HG02840 (cell line): ENCODE data around the gene TNFRSF11A.

Experiments used
- ATAC-seq: cut with Tn5 transposase; IDR thresholded peaks from one replicate; pipeline ENCODE4 v1.9.1; 2021; ENCODE audit warnings: mild to moderate bottlenecking, moderate library complexity, moderate number of reproducible peaks; ENCODE audit not compliant: unreplicated experiment, low FRiP score

Gene TNFRSF11A

GRCh38 chr18:62324181-62324828 lies 805 bp upstream of the TNFRSF11A start:
- ATAC-seq: no peak

DNA sequence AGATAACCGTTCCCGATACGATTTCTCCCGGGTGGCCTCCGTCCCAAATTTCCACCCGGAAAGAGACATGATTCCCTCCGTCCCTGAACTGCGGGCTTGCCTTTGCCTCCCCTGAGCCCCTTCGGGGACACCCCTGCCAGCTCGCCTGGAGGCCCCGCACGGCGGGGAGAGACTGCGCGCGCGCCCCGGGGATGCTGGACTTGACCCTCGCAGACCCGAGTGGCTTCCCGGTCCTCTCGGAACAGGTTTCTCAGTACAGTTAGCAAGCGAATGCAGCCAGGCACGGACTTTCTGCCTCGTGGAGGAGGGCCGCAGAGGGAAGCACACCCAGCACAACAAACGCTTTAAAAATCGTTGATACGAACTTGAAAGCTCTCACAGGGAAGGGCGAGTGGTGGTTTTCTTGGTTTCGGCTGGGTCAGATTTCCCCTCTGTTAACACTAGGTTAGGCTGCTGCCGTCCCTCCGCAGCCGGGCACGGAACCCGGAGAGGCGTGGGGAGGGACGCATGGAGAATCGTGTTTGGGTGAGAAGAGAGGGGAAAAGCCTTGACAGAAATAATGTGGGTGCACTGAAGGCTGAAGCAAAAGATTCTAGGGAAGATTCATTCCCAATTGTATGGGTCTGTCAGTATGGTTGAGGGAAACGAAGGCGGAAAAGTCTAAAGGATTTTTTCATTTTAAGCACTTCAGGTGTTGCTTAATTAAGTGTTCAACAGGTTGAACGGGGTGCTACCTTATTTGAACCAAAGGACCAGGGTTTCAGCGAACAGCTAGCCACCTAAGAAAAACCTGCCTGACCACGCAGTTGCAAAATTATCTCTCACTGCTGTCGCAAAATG lies 916 bp downstream of the TNFRSF11A start:
- no peak for ATAC-seq

DNA sequence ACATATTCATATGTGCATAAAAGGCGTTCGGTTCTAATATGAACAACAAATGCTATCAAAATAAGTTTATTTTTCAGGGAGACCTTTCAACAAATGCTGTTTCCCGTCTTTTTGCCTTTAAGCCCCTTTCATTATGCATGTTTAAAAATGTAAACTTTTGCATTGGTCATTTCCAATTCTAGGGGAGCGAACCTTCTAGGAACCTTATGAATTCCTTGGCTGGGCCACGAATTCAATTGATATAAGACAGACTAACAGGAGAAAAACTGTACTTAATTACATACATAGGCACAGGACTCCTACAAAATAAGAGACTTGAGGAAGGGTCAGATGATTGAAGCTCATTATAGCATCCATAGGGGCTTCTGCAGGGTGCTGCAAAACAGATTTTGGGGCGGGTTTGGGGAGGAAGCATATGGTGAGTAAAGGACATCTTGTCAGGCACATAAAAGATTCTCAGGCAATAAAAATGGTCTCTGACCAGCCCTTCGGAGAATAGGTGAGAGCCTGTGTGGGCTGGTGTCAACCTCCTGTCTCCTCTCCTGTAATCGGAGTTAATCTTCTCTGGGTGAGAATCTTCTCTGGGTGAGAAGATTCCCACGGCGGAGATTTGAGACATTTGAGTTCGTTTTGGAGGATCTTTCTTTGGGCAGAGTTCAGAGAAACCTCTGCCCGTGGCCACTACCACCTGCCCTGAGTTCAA lies 1.7 kb downstream of the TNFRSF11A start:
- no peak for ATAC-seq

GRCh38 chr18:62327977-62328376 lies 2.9 kb downstream of the TNFRSF11A start:
- ATAC-seq: no peak

- no peak for ATAC-seq
Measured at GRCh38 chr18:62328586-62329525, 3.7 kb downstream of the TNFRSF11A start.

DNA sequence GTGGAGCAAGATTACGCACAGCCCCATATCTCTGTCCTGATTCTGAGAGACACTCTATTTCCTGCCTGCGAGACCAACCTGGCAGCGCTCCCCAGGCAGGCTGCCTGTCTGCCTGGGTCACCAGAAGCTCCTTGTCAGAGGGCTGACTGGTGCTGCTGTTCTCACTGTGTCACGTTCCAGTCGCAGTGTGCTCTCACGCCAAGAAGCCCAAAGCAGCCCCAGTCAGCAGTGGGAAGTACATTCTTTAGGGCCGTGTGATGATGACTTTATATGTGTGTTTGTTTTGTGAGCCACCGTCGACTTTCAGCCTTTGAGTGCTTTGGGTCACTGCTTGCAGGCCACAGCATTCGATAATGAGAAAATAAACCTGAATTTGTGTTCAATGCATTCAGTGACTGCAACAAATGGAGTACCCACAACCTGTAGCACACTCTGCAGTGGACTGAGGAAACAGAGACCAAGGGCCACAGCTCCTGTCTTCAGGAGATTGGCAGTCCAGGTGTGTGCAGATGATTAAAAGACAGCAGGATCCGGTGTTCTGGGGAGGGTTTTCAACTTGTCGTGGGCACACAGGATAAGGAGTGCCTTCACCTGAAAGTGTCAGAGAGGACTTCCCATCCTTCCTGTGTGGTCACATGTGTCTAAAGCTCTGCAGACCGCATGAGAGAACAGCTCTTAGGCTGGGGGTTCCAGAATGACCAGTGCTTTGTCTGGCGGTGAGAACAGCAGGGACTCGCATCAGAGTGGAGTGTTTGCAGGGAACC lies 4.8 kb downstream of the TNFRSF11A start:
- ATAC-seq: no peak

DNA sequence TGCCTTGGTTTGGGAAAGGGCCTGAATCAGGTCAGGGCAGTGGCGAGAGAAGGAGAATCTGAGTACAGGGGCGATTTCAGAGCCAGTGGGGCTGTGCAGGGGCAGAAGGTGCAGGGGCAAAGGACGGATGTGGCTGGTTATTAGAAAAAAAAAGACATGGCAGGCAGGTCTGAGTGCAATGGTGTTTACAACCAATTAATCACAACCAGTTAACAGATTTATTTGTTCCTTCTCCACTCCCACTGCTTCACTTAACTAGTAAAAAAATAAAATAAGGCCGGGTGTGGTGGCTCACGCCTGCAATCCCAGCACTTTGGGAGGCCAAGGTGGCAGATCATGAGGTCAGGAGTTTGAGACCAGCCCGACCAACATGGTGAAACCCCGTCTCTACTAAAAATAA lies 5.5 kb downstream of the TNFRSF11A start:
- no peak for ATAC-seq

DNA sequence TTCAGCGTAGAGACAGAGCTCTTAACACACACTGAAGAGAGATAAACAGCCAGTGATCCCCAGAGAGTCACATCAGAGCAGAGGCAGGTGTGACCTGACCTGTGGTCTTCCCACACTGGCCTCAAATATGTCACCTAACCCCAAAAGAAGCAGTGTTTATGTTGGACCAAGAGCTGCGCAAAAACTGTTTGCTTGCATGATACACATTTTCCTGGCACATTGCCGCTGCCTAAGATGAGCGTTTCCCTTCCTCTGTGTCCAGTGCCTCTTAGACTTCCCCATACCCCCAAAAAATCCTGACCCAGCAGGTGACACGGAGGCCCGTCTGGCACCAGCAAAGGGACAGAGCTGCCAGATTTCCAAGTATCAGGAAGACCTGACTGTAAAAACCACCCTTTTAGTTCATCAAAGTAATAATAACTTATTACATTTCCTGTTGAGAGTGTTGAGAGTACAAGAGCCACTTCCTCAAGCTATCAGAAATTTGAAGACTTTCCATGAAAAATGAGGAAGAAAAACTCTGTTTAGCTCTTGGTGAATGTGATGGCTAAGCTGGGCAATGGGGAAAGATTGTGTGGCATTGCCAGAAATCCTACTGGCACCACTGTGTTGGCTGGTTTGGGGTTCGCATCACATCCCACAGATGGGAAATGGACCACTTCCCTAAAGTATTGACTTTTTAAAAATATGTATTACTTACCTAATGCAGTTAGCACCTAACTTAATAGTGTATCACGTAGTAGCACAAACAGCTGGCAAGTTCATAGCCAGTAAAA lies 6.7 kb downstream of the TNFRSF11A start:
- ATAC-seq: no peak

DNA sequence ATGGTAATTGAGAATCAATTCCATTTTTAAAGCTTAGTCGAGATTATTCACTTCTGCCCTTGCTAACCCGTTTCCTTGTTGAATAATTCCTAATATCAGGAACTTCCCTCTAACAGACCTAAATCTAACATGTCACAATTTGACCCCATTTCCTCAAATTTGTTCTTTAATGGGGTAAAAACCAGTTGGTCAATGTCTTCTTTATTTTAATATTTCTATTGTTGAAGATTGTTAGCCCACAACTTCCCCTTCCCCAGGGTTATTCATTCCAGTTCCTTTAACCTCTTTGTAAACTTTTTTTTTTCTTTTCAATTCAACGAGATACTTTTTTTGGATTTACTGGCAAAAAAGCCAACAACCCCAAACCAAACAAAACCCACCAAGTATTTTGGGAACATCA lies 7.3 kb downstream of the TNFRSF11A start:
- no peak for ATAC-seq

- no peak for ATAC-seq
Measured at GRCh38 chr18:62332964-62333695, 8.0 kb downstream of the TNFRSF11A start.

- ATAC-seq: no peak
Measured at GRCh38 chr18:62334120-62334519, 9.0 kb downstream of the TNFRSF11A start.

- ATAC-seq: no peak
Measured at GRCh38 chr18:62335494-62335893, 10.4 kb downstream of the TNFRSF11A start.

- ATAC-seq: no peak
Measured at GRCh38 chr18:62336618-62337017, 11.5 kb downstream of the TNFRSF11A start.

- ATAC-seq: no peak
Measured at GRCh38 chr18:62337336-62337735, 12.2 kb downstream of the TNFRSF11A start.

- no peak for ATAC-seq
Measured at GRCh38 chr18:62338446-62339105, 13.5 kb downstream of the TNFRSF11A start.

DNA sequence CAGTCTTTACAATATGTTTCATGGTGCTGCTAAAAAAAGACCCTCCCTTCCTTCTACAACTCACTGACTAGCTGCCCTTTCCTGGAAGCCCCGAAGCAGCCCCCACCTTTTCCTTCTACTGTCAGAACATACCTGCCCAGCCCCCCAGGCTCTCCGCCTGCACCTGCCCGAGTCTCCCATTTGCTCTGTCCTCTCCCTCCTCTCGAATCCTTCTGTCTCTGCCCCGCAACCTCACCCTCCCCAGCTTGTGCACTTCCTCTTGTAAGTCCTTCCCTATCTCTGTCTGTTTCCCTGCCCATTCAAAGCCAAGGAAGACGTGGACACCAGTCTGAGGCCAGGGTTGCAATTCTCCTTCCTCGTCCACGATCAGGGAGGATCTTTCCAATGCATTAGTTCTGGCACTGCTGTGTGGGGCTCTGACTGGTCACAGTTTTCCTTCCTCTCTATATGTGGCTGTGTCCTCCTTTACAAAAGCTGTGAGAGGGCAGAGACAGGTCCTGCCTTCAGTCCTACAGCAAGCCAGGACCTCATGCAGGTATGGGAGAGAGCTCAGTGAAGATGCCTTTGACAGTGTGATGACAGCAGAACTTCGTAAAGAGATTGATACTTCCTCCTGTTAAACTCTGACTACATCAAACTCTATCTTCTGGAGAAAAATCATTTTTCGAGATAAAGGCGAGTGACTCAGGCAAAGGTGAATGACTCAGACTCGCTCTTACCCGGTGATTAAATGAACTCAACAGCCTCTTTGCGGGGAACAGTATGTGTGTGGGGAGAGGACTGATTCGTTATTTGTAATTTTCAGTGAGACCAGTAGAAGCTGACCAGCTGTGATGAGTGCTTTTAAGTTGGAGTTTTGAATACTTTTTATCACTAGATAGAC lies 14.2 kb downstream of the TNFRSF11A start:
- ATAC-seq: no peak

DNA sequence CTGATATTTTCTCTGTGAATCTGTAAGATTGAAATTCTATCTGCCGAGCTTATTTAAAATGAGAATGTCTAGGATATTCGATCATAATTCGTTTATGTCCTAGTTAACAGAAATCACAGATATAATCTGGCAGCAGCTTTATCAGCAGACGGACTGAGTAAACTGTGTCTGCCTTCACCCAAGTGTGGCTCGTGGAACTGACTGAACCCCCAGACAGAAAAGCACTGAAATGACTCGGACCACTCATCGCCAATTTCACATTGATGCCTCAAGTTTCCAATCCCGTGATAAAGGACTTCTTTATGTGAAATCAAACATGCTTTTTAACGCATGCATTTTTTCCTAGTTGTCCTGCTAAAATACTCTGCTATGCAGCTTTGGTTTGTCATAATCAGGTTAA lies 15.9 kb downstream of the TNFRSF11A start:
- no peak for ATAC-seq
